ENCODE data around the gene SLCO2B1.

- TF ChIP-seq, protein P1, sequence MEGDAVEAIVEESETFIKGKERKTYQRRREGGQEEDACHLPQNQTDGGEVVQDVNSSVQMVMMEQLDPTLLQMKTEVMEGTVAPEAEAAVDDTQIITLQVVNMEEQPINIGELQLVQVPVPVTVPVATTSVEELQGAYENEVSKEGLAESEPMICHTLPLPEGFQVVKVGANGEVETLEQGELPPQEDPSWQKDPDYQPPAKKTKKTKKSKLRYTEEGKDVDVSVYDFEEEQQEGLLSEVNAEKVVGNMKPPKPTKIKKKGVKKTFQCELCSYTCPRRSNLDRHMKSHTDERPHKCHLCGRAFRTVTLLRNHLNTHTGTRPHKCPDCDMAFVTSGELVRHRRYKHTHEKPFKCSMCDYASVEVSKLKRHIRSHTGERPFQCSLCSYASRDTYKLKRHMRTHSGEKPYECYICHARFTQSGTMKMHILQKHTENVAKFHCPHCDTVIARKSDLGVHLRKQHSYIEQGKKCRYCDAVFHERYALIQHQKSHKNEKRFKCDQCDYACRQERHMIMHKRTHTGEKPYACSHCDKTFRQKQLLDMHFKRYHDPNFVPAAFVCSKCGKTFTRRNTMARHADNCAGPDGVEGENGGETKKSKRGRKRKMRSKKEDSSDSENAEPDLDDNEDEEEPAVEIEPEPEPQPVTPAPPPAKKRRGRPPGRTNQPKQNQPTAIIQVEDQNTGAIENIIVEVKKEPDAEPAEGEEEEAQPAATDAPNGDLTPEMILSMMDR (conservative IDR thresholded peaks at IDR 0.05) = no peak
- no peak for TF ChIP-seq ZFX (IDR thresholded peaks at IDR 0.05)
Measured at GRCh38 chr11:75236062-75236461, 85.2 kb downstream of the SLCO2B1 start.

Measured in C4-2B (cell line).